Measurements from ENCODE around the gene DLX3. TPM values are rescaled to one million over a fixed set of nuclear protein-coding genes. Genes with fewer than 3 reads are reported as not detected.

Gene DLX3
- total RNA-seq, 4 donors from 2014 or later = 0.34 TPM; not detected in 3

DNA sequence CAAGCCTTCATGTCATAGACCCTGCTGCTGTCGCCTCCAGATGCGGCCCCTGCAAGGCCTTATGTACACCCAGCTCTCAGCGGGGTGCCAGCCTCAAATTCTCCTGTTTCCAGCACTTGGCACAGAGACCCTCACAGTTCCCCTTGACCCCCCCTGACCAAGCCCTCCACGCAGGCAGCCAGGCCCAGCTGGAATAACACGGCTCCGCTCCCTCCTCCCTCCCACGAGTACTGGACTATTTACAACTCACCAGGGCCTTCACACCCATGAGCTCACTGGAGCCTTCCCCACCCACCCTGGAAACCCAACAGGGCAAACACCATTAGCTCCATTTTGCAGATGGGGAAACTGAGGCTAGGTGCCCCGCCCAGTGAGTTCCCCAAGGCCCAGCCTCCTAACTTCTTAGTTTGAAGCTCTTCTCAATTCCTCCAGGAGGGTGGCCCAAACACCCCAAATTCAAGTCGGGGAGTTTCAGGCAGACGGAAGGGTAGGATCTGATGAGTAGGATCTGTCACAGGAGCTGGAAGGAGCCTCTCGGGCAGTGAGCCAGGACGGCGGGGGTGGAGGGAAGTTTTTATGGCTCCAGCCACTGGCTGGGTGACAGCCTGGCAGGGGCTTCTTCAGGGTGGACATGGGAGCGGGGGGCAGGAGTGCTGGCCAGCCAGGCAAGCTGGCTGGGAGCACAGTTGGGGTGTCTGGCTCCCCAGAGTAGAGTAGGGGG lies 43.5 kb downstream of the DLX3 start:
- TF ChIP-seq, protein P1, sequence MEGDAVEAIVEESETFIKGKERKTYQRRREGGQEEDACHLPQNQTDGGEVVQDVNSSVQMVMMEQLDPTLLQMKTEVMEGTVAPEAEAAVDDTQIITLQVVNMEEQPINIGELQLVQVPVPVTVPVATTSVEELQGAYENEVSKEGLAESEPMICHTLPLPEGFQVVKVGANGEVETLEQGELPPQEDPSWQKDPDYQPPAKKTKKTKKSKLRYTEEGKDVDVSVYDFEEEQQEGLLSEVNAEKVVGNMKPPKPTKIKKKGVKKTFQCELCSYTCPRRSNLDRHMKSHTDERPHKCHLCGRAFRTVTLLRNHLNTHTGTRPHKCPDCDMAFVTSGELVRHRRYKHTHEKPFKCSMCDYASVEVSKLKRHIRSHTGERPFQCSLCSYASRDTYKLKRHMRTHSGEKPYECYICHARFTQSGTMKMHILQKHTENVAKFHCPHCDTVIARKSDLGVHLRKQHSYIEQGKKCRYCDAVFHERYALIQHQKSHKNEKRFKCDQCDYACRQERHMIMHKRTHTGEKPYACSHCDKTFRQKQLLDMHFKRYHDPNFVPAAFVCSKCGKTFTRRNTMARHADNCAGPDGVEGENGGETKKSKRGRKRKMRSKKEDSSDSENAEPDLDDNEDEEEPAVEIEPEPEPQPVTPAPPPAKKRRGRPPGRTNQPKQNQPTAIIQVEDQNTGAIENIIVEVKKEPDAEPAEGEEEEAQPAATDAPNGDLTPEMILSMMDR (IDR thresholded peaks at IDR 0.05; ENCODE audit: low read depth) = no peak

DNA sequence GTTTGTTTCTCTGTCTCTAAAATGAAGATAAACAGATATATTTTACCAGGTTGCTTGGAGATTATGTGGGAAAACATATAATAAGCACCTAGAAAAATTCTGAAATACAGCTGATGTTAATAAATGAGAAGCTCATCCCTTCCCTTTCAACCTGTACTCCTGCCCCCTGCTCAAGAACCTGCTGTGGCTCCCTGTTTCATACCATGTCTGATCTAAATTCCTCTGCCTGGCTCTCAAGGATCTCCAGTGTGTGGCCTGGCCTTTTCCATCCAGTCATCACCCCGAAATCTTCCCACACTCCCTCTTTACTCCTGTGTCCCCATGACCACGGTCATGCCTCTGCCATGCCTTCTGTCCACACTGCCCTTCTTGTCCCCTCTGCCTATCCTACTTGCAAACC lies 45.4 kb downstream of the DLX3 start:
- TF ChIP-seq, protein P1 (IDR thresholded peaks at IDR 0.05; ENCODE audit: low read depth) = no peak

DNA sequence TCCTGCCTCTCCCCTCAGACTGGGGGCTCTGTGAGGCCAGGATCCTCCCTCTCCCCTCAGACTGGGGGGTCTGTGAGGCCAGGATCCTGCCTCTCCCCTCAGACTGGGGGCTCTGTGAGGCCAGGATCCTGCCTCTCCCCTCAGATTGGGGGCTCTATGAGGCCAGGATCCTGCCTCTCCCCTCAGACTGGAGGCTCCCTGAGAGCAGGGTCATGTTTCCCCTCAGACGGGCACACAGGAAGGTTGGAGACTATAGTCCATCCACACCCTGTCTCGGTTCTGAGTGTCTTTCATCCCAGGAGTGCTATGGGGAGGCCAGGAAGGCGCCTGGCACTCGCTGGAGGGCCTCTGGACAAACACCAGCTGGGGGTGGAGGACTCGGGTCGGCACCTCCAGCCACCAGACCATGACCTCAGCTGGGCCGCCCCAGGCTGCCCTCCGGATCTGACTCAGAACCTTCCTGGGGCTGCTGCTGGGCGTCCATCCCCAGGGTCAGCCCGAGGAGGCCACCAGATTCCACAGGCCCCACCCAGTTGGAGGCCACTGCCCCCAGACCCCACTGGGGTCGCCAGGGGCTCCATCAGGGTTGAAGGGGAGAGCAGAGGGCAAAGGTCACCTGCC lies 48.0 kb downstream of the DLX3 start:
- TF ChIP-seq, protein P1 (IDR thresholded peaks at IDR 0.05; ENCODE audit: low read depth) = no peak

DNA sequence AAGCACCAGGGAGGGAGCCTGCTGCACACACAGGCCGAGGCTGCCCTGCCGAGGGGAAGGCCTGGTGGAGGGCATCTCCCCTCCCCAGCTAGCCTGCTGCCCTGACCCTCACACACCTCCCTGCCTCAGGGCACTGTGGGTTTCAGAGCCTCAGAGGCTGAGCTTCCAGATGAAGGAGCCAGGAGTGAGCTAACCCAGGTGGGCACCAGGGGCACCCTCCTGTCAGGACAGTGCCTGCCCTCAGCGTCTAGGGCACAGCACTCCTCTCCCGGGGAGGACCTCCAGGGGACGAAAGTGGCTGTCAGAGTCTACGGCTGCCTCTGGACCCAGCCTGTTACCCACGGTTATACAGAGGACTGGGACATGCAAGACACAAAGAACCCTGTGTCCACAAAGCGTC lies 48.8 kb downstream of the DLX3 start:
- TF ChIP-seq, protein P1 (IDR thresholded peaks at IDR 0.05; ENCODE audit: low read depth) = no peak

DNA sequence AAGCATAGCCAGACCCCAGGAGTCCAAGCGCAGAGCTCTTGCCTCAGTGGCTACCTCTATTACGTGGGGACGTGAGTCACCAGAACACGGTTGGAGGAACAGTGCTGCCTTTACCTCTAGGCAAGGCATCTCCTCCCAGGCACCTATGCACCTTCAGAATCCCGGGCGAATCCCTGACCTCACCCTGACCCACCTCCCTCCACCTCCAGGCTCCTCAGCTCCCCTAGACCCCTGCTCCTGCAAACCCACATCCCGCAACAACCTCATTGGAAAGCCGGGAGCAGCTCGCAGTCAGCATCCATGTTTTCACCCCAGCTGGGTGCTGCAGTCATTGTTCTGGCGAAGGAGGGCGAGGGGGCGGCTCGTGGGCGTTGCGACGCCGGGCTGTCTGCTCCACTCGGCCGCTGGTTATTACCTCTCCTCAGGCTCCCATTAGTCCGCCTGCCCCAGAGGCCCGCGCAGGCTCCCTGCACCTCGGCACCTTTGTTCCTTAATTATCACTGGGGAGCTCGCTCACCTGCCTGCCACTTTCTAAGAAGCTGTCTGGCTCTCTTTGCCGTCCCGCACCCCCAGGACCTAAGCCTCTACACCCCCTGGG lies 50.7 kb downstream of the DLX3 start:
- TF ChIP-seq, protein P1 (IDR thresholded peaks at IDR 0.05; ENCODE audit: low read depth) = no peak

DNA sequence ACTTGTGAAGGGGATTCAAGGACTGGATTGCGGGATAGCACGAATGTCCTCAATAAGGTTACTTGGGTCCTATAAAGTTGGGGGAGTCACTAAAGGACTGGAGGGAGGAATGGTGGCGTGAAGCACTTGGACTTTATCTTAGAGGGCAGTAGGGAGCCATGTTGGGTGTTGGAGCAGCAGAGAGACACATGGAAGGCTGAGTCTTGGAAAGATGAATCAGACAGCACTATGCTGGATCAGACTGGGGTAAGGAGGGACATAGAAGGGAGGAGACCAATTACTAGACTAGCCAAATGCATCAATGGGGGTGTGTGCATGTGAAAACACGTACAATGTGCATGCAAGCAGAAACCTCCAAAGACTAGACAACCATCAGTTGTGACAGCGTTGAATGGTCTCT lies 52.1 kb downstream of the DLX3 start:
- TF ChIP-seq, protein P1 (IDR thresholded peaks at IDR 0.05; ENCODE audit: low read depth) = no peak

GRCh38 chr17:49941427-49941826 lies 53.6 kb downstream of the DLX3 start:
- TF ChIP-seq, protein P1 (IDR thresholded peaks at IDR 0.05; ENCODE audit: low read depth) = no peak
